ENCODE measurements around the gene ZBTB4.

Gene ZBTB4

GRCh38 chr17:7502987-7503386 lies 23.6 kb upstream of the ZBTB4 start:
- Histone ChIP-seq H4K20me1 (ENCODE audit: insufficient read depth) (no peaks in the 10 kb centered on the region), H3K4me3 (IDR thresholded peaks at IDR 0.05; ENCODE audit: insufficient read depth, low read depth, low read length) (no peak overlapping the region), H2AFZ (ENCODE audit: low read depth) (no peak overlapping the region), H3K9ac (no peak overlapping the region), H3K4me1 (ENCODE audit: low read depth, poor library complexity, severe bottlenecking) (no peaks in the 10 kb centered on the region), H3K27me3 (ENCODE audit: insufficient read depth, low read depth) (no peaks in the 10 kb centered on the region), H3K4me2 (no peak overlapping the region), H3K79me2 (ENCODE audit: insufficient read depth, low read depth) (no peaks in the 10 kb centered on the region), H3K27ac (no peak overlapping the region), H3K36me3 (ENCODE audit: insufficient read depth) (no peaks in the 10 kb centered on the region)
- TF ChIP-seq CTCF (conservative IDR thresholded peaks at IDR 0.05; ENCODE audit: low read depth, low read length): no peak

- Histone ChIP-seq H3K79me2 (ENCODE audit: insufficient read depth, low read depth) (no peaks in the 10 kb centered on the region), H3K27ac (no peak overlapping the region), H3K4me3 (IDR thresholded peaks at IDR 0.05; ENCODE audit: insufficient read depth, low read depth, low read length) (no peak overlapping the region), H3K36me3 (ENCODE audit: insufficient read depth) (no peaks in the 10 kb centered on the region), H3K4me2 (no peak overlapping the region), H3K9ac (no peak overlapping the region), H3K27me3 (ENCODE audit: insufficient read depth, low read depth) (no peaks in the 10 kb centered on the region), H4K20me1 (ENCODE audit: insufficient read depth) (no peaks in the 10 kb centered on the region), H2AFZ (ENCODE audit: low read depth) (no peak overlapping the region), H3K4me1 (ENCODE audit: low read depth, poor library complexity, severe bottlenecking) (no peaks in the 10 kb centered on the region)
- TF ChIP-seq CTCF (conservative IDR thresholded peaks at IDR 0.05; ENCODE audit: low read depth, low read length): no peak
These were observed 22.9 kb upstream of the ZBTB4 start for GRCh38 chr17:7502171-7502847.

GRCh38 chr17:7501729-7502128 lies 22.3 kb upstream of the ZBTB4 start:
- Histone ChIP-seq H3K4me2 (no peak overlapping the region), H3K36me3 (ENCODE audit: insufficient read depth) (no peaks in the 10 kb centered on the region), H2AFZ (ENCODE audit: low read depth) (no peak overlapping the region), H3K79me2 (ENCODE audit: insufficient read depth, low read depth) (no peaks in the 10 kb centered on the region), H3K27me3 (ENCODE audit: insufficient read depth, low read depth) (no peaks in the 10 kb centered on the region), H3K27ac (no peak overlapping the region), H3K4me1 (ENCODE audit: low read depth, poor library complexity, severe bottlenecking) (no peaks in the 10 kb centered on the region), H3K4me3 (IDR thresholded peaks at IDR 0.05; ENCODE audit: insufficient read depth, low read depth, low read length) (no peak overlapping the region), H3K9ac (no peak overlapping the region), H4K20me1 (ENCODE audit: insufficient read depth) (no peaks in the 10 kb centered on the region)
- no peak for TF ChIP-seq CTCF (conservative IDR thresholded peaks at IDR 0.05; ENCODE audit: low read depth, low read length)

GRCh38 chr17:7499161-7499560 lies 19.7 kb upstream of the ZBTB4 start:
- Histone ChIP-seq H2AFZ (ENCODE audit: low read depth) (no peak overlapping the region), H3K27me3 (ENCODE audit: insufficient read depth, low read depth) (no peaks in the 10 kb centered on the region), H3K27ac (no peak overlapping the region), H4K20me1 (ENCODE audit: insufficient read depth) (no peaks in the 10 kb centered on the region), H3K36me3 (ENCODE audit: insufficient read depth) (no peaks in the 10 kb centered on the region), H3K79me2 (ENCODE audit: insufficient read depth, low read depth) (no peaks in the 10 kb centered on the region), H3K4me3 (IDR thresholded peaks at IDR 0.05; ENCODE audit: insufficient read depth, low read depth, low read length) (no peak overlapping the region), H3K4me1 (ENCODE audit: low read depth, poor library complexity, severe bottlenecking) (no peaks in the 10 kb centered on the region), H3K9ac (no peak overlapping the region), H3K4me2 (no peak overlapping the region)
- no peak for TF ChIP-seq CTCF (conservative IDR thresholded peaks at IDR 0.05; ENCODE audit: low read depth, low read length)

Data from KMS-11 (cell line).